HG03520 (cell line): ENCODE results near the gene PRR5L.

Experiments used
- ATAC-seq: cut with Tn5 transposase; IDR thresholded peaks from one replicate; pipeline ENCODE4 v1.9.1; 2021; ENCODE audit warnings: mild to moderate bottlenecking, moderate library complexity; ENCODE audit not compliant: unreplicated experiment

Gene PRR5L

DNA sequence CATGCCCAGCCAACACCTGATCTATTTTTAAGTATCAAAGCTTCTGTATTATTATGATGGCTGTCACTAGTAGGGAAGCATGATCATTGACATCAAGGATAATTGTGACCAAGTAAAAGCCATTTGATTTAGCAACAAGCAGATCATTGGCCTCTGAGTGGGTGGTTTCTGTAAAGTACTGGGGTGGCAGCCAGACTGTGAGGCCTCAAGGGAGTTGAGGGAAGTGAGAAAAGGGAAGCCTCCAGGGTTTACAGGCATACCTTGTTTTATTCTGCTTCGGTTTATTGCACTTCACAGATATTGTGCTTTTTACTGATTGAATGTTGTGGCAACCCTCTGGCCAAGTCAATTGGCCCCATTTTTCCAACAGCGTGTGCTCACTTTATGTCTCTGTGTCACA lies 60.1 kb downstream of the PRR5L start:
- no peak for ATAC-seq

DNA sequence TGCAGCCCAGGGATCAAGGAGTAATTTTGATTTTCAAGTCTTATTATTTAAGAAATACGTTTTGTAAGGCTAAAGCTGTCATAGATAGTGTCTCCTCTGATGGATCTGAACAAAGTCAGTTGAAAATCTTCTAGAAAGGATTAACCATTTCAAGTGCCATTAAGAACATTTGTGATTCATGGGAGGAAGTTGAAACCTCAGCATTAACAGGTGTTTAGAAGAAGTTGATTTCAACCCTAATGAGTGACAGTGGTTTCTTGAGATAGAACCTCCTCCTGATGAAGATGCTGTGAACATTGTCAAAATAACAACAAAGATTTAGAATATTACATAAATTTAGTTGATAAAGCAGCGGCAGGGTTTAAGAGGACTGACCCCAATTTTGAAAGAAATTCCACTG lies 61.7 kb downstream of the PRR5L start:
- no peak for ATAC-seq

DNA sequence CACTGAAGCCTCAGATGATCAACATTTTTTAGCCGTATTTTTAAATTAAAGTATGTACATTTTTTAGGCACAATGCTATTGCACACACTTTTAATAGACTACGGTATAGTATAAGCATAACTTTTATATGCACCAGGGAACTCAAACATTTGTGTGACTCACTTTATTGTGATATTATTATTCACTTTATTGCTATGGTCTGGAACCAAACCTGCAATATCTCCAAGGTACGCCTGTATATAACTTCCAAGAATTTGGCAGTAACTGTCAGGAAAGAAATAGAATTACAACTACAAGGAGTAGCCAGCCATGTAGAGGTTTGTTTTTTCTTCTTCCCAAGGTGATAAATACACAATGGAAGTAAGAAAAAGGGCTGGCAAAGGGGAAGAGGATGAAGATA lies 62.3 kb downstream of the PRR5L start:
- ATAC-seq, result no peak

DNA sequence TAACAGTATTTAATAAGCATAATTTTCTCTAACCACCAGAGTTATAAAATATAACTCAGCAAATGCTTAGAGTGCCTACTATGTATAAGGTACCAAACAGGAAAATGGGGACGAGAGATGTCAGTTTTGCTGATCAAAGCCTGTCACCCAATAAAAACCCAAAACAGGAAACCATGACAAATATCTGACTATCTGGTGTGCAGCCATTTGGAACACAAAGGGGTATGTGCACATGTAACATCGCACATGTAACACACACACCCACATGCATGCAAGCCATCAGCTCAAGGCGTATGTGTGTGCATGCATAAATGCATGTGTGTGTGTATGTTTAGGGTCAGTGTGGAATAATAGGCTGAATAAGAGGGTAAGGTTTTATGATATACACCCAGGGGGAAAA lies 64.2 kb downstream of the PRR5L start:
- ATAC-seq, result no peak

DNA sequence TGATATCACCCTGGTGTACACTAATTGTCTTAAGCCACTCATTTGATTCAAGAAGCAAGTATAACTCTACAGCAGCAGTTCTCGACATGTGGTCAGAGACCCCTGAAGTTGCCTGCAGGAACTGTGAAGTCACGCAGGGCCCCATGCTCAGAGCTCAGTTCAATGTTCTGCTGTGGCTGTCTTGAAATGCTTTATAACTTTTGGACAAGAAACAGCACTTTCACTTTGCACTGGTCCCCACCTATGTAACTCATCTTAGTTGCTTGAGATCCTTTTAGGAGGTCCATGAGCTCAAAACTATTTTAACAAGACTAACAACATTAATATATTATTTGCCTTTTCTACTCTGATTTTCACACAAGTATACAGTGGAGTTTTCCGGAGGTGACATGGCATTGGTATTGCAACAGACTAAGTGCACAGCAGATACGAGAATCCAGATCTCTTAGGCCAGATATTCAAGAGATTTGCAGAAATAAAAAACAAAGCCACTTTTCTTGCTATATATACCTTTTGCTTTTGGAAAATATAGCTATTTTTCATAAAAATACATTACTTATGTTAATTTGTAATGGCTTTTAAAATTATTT lies 64.8 kb downstream of the PRR5L start:
- ATAC-seq, result no peak

DNA sequence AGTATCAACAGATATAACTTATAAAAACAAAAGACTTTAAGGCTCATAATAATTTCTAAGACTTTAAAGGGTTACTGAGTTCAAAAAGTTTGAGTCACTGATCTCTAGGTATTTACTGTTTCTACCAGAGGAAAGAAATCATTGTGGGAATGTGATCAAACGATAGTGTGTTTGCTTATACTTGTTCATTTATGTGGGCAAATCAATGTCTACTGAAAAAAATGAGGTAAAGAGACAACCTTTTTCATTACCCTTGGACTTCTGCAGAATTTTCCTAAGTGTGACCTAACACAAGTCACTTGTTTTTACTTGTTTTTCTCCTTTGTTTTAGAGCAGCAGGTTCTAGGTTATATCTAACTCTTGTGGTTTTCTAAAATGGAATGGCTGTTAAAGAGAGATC lies 65.4 kb downstream of the PRR5L start:
- no peak for ATAC-seq

DNA sequence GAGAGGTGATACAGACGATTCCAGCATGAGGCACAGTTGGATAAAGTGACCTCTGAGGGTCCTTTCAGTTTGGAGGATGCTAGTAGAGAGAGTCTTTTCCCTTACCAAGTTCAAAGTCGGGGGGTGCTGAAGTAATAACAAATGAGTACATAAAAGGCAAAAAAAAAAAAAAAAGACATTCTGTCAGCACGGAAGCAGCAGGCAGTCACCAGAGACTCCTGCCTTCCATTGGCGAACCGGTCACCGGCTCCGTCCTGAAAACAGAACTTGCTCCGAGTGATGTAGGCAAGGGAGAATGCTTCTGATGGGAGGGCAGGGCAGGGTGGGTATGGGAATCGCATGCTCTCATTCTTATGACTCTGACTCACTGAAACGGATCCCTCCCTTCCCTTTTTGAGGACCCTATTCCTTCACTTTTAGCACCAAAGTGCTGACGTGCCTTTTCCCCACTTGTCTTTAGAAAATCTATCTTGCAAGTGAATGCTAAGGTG lies 65.9 kb downstream of the PRR5L start:
- ATAC-seq, result no peak

DNA sequence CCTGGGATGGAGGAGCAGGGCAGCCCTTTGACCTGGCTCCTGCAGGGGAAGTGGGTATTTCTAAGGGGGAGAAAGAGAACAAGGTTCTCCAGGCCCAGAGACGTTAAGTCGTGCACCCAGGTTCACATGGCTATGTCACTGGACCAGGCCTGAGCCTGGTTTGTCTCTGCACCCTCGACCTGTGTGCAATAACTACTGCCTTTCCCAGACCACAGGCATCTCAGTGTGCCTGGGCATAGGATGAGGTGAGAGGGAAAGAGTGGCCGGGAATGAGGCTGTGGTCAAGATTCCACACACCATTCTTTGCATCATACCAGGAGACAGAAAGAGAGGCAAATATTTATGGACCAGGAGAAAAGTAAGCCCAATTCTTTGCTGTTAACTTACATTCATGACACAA lies 66.8 kb downstream of the PRR5L start:
- no peak for ATAC-seq

DNA sequence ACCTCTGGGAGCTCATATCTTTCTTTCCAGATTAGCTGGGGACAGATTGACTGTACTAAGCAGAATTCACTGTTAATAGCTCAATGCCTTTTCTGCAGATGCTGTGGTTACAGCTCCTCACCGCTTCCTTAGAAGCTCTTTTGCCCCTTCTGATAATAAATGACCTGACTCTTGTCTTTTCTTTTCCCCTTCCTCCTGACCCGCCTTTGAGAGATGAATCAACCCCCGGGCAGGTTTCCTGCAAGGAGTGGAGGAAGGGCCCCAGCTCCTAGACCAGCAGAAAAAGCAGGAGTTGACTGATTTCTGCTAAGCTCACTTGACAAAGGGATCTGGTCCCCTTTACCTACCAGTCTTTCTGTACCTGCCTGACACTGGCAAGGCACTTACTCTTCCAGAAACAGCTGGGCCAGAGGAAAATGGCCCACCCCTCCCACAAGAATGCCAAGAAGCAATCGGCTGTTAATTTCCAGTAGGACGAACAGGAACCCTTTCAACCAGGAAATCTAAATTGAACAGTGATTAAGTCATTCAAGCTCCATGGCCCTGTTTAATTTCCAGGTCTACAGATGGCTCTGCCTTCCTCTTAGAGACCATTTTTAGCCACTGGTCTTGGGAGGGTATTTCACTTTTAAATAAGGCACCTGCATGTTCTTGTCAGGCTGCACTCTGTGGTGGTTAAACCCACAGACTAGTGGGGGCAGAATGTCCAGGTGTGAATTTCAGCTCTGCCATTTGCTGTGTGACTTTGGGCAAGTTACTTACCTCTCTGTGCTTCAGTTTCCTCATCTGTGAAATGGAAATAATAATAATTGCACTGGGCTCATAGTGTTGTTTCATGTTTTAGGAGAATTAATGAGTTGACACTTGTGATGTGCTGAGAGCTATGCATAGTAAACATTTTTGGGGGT lies 67.5 kb downstream of the PRR5L start:
- ATAC-seq, result no peak

DNA sequence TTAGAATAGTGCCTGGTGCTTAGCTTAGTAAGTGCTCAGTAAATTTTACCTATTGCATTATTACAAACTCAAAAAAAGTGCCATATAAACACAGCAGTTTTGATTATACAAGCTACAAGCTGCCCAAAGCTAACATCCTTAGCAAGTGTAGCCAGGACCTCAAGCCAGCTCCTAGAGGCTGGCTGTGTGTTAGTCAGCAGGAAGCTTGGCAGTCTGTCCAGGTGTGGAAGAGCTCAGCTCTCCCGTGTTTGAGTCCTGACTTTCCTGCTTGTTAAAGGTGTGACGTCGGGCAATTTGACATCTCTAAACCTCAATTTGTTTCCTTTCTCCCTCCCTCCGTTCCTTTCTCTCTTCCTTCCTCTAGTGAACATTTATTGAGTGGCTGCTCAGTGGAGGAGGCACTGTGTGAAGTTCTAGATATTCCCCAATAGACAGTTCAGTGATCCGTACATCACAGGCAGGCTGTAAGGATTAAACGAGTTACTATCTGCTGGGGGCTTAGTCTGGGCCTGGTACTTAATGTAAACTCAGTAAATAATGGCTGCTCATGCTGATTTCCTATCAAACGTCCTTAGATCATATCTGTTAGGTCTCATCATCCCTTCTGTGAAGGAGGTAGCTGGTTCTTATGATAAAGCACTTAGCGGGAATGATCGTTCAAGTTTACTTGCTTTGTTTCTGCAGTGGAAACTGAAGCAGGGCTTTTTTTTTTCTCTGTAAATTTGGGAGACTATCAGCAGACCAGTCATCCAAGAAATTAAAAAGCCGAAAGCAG lies 68.7 kb downstream of the PRR5L start:
- no peak for ATAC-seq

DNA sequence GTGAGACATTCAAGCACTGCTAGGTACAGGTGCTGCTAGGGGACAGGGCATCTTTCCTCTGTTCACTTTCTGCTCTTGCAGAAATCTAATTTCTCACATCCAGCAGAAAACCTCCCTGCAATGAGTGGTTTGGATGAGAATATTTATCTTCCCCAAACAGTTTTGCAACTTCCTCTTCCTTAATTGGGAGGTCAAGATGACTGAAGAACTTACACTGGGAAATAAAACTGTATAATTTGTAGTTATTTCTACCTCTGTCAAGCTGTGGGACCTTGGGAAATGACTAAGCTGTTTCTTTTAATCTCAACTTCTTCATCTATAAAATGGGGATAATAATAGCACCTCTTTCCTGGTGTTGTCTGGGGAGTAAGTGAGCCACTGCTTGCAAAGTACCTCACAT lies 69.8 kb downstream of the PRR5L start:
- no peak for ATAC-seq

DNA sequence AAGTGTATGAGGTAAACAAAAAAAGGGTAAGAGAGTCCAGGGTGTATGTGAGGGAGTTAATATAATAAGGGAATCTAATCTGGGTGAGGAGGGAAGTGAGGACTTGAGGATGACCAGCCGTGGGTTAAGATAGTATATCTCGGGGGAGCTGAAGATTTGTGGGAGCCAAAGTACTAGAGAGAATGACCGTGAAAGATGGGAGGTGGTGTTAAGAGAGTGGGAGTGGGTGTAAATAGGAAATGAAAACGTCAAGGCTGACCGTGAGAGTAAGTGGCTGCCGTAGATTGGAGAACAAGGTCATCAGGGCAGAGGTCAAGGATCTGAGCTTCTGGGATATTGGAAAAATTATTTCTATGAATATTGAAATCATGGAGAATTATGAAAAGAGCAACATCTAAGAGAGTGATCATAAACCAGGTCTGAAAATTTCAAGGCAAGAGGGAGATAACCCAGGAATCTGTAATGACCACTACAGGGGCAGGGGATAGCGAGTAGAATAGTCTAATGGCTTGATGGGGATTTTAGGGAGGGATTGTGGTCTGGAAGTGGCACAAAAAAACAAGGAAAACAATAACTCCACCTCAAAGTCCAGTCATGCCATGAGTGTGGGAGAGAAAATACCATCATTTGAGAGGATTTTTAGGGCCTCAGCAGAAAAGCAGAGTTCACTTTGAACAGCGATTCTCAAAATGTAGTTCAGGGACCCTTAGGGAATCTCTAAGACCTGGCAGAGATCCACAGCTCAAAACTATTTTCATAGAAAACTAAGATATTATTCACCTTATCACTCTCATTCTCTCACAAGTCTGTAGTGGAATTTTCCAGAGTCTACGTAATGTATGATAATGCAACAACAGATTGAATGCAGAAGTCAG lies 72.0 kb downstream of the PRR5L start:
- no peak for ATAC-seq

DNA sequence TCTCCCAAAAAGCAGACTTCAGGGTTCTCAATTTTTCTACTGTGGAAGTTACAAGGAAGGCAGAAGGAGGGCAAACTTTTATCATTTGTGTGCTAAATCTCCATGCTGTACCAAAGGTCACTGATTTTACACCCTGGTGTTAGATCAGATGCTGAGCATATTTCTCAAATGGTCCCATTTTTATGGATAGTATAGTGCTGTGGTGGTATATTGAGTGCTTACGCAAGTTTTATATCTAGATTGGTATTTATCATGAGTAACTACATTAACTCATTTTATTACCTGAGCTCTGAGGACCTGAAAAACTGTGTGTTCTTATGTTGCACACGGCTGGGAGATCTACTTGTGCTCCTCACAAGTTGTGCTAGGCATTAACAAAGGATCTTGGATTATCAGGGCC lies 75.1 kb downstream of the PRR5L start:
- ATAC-seq, result no peak

DNA sequence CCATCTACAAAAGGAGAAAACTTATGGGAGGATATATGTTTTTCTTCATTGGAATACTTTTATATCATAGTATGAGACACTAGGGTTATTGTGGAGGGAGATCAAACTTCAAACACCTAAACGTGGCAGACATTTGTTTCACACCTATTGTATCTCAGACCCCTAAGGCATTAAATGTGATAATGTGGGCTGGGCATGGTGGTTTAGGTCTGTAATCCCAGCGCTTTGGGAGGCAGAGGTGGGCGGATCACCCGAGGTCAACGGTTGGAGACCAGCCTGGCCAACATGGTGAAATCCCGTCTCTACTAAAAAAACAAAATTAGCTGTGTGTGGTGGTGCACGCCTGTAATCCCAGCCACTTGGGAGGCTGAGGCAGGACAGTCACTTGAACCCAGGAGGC lies 75.5 kb downstream of the PRR5L start:
- no peak for ATAC-seq

DNA sequence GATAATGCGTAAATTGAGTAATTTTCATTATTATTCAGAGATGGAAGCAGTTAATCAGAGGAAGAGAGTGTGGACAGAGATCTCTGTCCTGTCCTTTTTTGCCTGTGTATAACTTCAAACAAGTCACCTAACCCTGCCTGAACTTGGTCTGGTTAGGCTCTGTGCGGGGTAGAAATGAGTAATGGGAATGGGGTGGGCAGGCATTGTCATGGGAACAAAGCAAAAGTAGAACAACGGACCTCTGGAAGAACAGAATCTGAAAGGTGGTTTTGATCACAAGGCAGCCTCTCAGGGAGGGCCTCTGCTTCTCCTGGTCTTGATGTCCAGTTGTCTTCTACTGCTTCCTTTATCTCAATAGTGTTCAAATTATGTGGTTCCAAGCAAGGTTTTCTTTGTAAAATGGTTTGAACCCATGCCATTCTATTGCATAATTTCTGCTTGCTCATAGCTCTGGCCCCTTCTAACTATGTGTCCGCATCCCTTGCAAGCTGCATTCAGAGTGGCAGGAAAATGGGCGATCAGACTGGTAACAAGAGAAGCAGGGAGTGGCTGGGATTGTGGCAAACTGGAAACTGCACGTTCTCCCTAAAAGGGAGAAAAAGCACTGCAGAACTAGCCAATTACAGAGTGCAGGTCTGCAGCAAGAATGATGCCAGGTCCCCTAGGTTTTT lies 76.1 kb downstream of the PRR5L start:
- no peak for ATAC-seq

DNA sequence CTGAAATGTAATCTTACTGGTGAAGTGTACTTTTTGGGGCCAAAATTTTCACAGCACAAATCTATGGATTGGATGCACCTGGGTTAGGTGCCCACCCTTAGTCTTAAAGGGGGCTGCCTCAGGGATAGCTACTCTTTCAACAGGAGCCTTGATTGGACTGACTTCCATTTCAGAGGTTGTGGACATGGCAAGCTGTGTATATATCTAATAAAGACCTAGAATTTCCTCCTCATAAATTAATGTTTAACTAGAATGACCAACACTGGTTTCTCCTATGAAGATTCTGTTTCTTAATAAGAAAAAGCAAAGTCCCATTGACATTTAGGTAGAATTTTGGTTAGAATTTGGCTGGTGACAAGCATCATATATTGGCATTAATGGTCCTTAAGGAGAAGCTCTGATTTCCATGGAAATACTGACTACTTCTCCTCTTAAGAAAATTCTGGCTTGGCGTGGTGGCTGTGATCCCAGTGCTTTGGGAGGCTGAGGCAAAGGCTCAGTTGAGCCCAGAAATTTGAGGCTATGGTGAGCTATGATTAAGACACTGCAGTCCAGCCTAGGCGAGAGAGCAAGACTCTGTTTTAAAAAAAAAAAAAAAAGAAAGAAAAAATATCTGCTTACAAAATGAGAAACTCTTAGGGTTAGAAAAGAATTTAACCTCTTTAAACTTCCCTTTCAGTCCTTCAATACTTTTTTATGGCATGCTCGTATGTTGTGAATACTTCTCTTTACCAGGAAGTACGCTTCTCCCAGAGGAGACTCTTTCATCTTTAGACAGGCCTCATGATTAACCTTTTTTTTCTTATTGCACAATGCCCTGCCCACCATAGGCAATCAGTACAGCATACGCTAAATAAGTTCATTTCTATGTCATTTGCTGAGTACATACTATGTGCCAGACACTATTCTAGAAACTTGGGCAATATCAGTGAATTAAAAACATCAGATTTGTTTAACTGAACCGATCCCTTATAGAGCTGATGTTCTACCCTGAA lies 77.2 kb downstream of the PRR5L start:
- no peak for ATAC-seq

DNA sequence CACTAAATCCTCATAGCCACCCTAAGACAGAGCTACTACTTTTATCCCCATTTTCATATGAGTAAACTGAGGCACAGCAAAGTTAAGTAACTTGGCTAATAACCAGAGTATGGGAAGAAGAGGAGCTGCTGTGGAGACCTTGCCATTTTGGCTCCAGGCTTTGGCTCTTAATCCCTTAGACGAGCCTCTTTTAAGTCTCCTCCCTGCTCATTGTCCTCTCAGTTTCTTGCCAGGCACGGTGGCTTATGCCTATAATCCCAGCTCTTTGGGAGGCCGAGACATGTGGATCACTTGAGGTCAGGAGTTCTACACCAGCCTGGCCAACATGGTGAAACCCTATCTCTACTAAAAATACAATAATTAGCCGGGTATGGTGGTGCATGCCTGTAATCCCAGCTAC lies 78.6 kb downstream of the PRR5L start:
- no peak for ATAC-seq

DNA sequence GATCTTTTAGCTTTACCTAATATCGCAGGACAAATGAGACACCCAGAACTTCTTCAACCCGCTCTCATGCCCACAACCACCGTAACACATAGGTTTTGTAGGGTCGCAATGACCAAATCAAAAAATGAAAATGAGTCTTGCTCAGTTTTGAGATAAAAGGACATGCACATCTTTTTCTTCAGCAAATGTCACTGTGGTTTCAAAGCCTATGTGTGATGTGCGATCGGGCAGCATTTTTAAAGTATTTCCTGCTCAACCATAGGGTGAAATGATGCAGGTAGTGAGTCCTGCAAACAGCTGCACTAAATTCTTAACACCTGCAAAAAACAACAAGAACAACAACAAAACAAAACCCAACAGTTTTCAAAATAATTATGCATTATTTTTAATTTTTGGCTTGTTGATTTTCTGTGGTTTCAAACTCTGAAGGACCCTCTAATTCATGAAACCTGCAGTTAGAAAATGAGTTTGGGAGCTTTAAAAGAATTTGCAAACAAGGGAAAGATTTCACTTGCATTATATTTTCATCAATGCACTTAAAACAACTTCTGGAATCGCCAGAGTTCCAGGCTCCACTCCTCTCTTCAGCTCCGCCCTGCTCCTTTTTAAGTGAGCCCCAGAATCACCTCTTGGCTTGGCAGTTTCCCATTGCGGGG lies 79.4 kb downstream of the PRR5L start:
- ATAC-seq, result no peak
